Amniotic stem cell (primary cell): ENCODE results near the gene LASP1.
"Not testable (repeated sequence)": the region's sequence is repeated elsewhere in the genome, so short reads cannot be mapped to it uniquely, and the experiment has no call there.

ENCODE experiments used
- DNase-seq: peaks from one replicate; lab custom pipeline; 2025; lab: John Stamatoyannopoulos, UW

Gene LASP1

GRCh38 chr17:38910325-38910724 is 40.5 kb downstream of the LASP1 start:
- DNase-seq = no peak

GRCh38 chr17:38911081-38911730 is 41.3 kb downstream of the LASP1 start:
- no peak for DNase-seq

- DNase-seq = not testable (repeated sequence)
These were observed 41.8 kb downstream of the LASP1 start for GRCh38 chr17:38911731-38912081.

GRCh38 chr17:38912221-38912813 is 42.5 kb downstream of the LASP1 start:
- no peak for DNase-seq

- no peak for DNase-seq
These were observed 45.1 kb downstream of the LASP1 start for GRCh38 chr17:38914741-38915638.

GRCh38 chr17:38915639-38915995 is 45.8 kb downstream of the LASP1 start:
- no peak for DNase-seq

GRCh38 chr17:38916771-38917170 is 46.9 kb downstream of the LASP1 start:
- no peak for DNase-seq

- no peak for DNase-seq
These were observed 47.4 kb downstream of the LASP1 start for GRCh38 chr17:38917259-38917658.

- no peak for DNase-seq
These were observed 48.5 kb downstream of the LASP1 start for GRCh38 chr17:38918129-38918913.

GRCh38 chr17:38918916-38919315 is 49.1 kb downstream of the LASP1 start:
- DNase-seq = no peak

GRCh38 chr17:38919316-38920078 is 49.6 kb downstream of the LASP1 start:
- no peak for DNase-seq

- no peak for DNase-seq
These were observed 50.8 kb downstream of the LASP1 start for GRCh38 chr17:38920374-38921291.

GRCh38 chr17:38921756-38922411 is 52.0 kb downstream of the LASP1 start:
- DNase-seq = no peak

- DNase-seq = peak; percentile 18
These were observed 52.9 kb downstream of the LASP1 start for GRCh38 chr17:38922538-38923297.

GRCh38 chr17:38925263-38925995 is 55.6 kb downstream of the LASP1 start, which contains the start of gene LASP1NB:
Gene LASP1NB, plus strand, starts transcription at chr17:38925614.
- DNase-seq = no peak

GRCh38 chr17:38926293-38927070 is 56.6 kb downstream of the LASP1 start:
- DNase-seq = no peak

- not testable (repeated sequence) for DNase-seq
These were observed 60.9 kb downstream of the LASP1 start for GRCh38 chr17:38930782-38931181.

GRCh38 chr17:38933962-38934361 is 64.1 kb downstream of the LASP1 start:
- DNase-seq = not testable (repeated sequence)
